ENCODE data around the gene MSANTD2.

MSANTD2 gene

DNA sequence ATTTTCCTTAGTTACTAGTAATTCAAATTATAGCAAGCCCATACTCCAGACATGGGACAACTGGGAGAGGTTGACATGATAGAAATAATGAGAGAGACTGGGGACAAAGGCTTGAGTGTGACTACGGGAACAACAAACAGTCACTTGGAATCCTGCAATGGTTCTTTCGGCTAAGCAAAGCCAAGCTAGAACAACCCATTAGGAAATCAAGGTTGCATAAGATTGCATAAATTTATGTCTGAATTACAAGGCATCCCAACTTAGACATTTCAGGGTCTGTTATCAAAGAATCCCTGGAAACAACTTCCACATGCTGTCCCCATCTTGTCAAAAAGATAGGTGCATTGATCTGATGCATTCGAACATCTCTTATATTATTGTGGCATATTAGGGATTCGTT, 70.6 kb downstream of the MSANTD2 start:
- TF ChIP-seq GATA3 (IDR thresholded peaks at IDR 0.05; ENCODE audit: low read depth, low read length): no peak
- TF ChIP-seq GATA2 (IDR thresholded peaks at IDR 0.05; ENCODE audit: low read depth, low read length): no peak

DNA sequence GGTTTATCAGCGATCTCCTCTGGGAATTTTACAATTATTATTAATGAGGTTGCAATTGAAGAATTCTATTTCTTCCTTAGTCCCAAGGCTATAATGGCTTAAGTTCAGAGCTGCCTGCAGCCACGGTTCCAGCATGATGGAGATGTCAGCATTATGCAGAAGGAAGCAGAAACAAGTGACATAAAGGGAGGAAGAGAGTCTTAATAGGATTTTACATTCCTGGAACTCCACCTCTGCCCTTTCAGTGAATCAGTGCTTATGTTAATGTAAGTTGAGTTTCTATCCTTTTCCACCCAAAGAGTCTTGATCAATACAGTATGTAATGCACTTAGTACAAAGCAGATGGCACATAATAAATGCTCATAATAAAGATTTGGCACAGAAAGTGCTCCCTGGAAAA, 72.1 kb downstream of the MSANTD2 start:
- TF ChIP-seq GATA2 (IDR thresholded peaks at IDR 0.05; ENCODE audit: low read depth, low read length) (no peak), GATA3 (IDR thresholded peaks at IDR 0.05; ENCODE audit: low read depth, low read length) (no peak)

DNA sequence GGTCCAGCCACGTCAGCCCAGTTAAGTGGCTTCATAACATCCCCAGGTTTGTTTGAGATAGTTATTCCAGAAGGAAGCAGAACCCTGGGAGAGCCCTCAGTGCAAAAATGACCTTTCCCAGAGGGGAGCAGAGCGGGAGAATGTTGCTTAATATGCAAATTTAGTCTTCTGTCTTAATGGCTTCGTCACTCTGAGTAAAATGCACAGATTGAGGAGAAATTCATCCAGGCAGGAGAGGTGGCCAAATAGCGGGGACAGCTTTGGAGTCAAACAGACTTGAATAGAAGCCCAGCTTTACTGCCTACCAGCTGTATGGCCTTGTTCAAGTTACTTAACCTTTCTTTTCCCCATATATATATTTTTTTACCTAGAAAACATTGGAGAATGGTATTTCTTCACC, 72.7 kb downstream of the MSANTD2 start:
- TF ChIP-seq GATA2 (IDR thresholded peaks at IDR 0.05; ENCODE audit: low read depth, low read length) (no peak), GATA3 (IDR thresholded peaks at IDR 0.05; ENCODE audit: low read depth, low read length) (no peak)

DNA sequence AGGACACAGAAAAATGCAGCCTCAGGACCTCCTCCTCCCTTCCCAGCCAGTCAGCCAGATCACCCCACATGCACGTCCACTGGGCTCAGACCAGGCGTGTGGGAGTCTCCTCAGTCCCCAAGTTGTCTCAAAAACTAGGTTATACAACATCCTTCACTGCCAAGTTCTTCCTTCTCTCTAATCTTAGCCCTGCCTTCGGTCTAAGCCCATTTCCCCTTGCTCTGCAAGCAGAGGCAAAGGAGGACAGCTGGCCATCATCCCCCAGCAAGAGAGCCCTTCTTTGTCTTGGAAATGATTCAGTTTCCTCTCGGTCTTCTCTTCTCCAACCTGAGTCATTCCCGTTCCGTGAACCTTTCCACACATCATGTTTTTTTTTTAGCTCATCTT, 74.5 kb downstream of the MSANTD2 start:
- TF ChIP-seq GATA2 (IDR thresholded peaks at IDR 0.05; ENCODE audit: low read depth, low read length) (no peak), GATA3 (IDR thresholded peaks at IDR 0.05; ENCODE audit: low read depth, low read length) (no peak)

DNA sequence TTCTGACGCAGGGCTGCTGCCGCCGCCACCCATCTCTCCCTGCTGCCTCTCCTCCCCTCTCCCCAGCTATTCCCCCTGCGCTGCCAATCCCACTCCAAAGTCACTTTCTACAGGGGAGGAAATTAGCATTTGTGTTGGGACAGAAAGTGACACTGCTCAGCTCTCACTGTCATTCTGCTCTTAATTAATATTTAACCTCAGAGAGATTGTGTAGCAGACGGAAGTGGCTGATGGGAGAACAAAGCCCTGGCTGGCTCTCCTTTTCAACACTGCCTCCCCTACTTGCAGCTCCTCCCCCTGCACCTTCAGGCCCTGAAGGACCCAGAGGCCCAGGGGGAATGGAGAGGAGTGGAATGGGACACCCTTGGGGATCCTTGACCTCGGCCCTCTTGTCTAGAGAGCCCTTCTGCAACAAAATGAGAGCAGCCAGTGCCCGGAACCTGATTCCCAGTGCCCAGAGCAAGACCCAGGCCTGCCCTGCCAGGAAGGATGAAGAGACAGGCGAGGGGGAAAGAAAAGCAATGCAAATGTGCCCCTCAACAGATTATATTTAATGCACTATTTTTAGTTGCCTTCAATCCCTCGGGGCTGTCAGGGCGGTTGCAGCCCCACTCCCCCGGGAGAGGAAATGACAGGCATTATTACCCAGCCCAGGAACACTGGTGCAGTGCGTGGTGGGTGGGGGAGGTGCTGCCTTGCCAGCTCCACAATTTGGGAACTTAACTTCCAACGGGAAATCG, 75.1 kb downstream of the MSANTD2 start:
- TF ChIP-seq GATA3 (IDR thresholded peaks at IDR 0.05; ENCODE audit: low read depth, low read length): no peak
- TF ChIP-seq GATA2 (IDR thresholded peaks at IDR 0.05; ENCODE audit: low read depth, low read length): no peak

DNA sequence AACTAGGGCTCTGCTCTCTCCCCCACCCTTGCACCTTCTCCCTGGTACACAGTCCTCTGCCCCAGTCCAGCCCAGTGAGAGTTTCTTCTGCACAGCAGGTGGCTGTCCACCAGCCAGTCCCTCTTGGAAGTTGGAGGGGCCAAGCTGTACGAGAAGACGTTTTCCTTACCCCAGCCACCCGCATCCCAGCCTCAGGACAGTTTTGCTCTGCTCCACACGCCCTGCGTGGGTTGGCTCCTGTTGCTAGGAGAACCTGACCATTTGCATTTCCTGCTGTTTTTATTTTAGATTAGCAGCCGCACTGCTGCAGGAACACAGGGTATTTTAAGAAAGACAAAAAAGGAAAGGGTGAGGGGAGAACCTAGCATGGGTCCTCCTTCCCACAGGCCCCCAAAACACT, 78.0 kb downstream of the MSANTD2 start:
- TF ChIP-seq GATA2 (IDR thresholded peaks at IDR 0.05; ENCODE audit: low read depth, low read length) (no peak), GATA3 (IDR thresholded peaks at IDR 0.05; ENCODE audit: low read depth, low read length) (no peak)

DNA sequence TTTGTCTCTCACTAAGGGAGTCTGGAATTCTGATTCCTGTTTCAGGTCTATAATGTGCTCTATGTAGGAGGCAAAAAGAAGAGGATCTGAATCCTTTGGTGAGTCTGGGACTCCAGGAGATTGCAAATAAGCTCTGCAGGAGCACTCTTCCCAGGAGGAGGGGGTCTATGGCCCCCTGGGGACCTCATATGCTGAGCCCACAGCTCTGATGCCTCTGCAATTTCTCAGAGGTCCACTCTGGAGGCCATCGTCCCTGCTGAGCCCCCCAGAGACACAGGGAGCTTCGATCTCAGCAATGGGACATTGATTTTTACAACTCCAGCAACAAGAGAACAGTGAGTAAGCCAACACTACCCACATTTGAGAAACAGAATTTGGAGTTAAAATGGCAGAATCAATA, 80.7 kb downstream of the MSANTD2 start:
- TF ChIP-seq GATA3 (IDR thresholded peaks at IDR 0.05; ENCODE audit: low read depth, low read length): no peak
- no peak for TF ChIP-seq GATA2 (IDR thresholded peaks at IDR 0.05; ENCODE audit: low read depth, low read length)

DNA sequence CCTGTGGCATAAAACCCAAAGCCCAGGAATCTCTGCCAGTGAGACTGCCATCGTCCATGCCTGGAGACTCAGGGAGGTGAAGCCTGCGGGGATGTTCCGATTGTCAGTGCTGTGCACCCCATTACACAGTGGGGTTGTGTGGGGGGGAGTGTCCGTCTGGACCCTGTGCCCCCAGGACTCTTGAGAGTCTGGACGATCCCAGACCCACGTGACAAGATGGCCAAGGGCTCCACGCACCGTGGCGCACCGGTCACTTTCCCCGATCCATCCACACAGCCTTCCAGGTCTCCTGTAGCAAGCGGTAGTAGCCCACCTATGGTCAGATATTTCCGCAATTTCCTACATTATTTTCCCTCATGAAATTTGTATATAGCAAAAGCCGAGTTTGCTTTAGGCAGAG, 81.4 kb downstream of the MSANTD2 start:
- TF ChIP-seq GATA3 (IDR thresholded peaks at IDR 0.05; ENCODE audit: low read depth, low read length): no peak
- TF ChIP-seq GATA2 (IDR thresholded peaks at IDR 0.05; ENCODE audit: low read depth, low read length): no peak

DNA sequence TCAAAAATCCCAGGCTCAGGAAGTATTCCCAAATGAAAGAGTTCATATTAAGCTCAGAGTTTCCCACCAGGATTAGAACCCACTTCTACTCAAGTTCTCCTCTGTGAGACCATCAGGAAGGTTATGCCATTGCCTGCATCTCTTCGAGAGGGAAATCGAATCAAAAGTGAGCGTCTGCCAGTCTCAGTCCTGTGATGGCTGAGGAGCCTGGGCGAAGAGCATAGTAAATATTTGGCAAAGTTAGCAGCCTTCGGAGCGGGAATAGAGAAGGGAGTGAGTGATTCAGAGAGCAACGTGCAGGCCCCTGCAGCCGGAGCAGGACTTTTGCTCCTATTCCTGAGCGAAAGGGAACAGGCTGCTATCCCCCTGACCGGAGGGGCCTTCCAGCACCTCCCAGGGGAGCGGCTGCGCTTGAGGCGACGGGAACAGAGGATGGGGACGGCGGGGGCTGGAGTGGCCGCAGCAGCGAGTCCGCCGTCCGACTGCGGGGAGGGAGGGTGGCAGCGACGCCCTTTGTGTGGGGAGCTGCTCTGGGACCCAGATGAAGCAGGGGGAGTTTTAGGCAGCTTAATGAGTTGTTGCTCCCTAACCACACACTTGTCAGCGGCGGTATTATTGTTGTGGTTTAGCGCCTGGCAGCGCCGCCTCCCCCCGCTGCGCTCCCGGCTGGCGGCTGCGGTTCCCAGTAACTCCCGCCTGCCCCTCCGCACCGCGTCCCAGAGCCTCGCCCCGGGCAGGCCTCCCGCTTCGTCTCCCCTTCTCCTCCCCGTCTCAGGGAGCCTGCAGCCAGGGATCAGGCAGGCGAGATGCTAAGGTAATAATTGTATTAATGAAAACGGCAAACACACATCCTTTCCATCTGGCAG, 82.2 kb downstream of the MSANTD2 start:
- TF ChIP-seq GATA2 (IDR thresholded peaks at IDR 0.05; ENCODE audit: low read depth, low read length) (no peak), GATA3 (IDR thresholded peaks at IDR 0.05; ENCODE audit: low read depth, low read length) (no peak)

DNA sequence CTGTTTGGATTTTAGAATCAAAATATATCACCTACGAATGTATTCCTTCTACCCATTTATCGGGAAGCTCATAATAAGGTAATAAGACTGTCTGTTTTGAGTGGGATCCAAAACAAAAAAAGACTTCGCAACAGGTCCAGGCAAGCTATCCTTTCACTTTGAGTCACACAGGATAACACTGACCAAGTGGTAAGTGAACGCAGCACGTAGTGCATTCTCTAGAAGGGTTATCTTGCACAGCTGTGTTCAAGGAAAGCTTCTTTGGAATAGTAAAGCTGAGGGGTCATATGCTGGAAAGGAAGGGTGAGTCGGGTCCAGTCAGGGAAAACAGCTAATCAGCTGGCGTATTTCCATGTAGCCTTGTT, 82.8 kb downstream of the MSANTD2 start:
- TF ChIP-seq GATA3 (IDR thresholded peaks at IDR 0.05; ENCODE audit: low read depth, low read length) (no peak), GATA2 (IDR thresholded peaks at IDR 0.05; ENCODE audit: low read depth, low read length) (no peak)

DNA sequence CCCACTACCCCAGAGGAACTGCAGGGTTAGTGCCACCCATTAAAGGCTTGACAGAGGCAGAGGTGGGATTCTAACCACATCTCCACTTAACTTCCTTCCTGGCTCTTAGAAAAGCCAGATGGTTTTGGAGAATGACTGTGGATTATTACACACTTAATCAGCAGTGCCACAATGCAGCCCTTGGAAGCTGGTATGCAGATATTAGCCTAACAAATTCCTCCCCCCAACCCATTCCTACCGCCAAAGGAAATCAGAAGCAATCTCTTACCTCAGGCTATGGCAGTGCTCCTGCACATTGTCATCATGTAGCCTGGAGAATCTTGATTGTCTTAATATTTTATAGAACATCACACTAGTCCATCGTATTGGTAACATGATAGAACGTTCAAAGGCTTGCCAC, 83.6 kb downstream of the MSANTD2 start:
- TF ChIP-seq GATA3 (IDR thresholded peaks at IDR 0.05; ENCODE audit: low read depth, low read length): no peak
- TF ChIP-seq GATA2 (IDR thresholded peaks at IDR 0.05; ENCODE audit: low read depth, low read length): no peak

All from SH-SY5Y (cell line).